Uterus (tissue), 4 donors: ENCODE results near the gene TCEAL5. TPM values are rescaled to one million over a fixed set of nuclear protein-coding genes. Genes with fewer than 3 reads are reported as not detected.
"Not testable (repeated sequence)": the region's sequence is repeated elsewhere in the genome, so short reads cannot be mapped to it uniquely, and the experiment has no call there.

Experiments used
- DNase-seq, 2 donors: peaks; one replicate each; pipeline ENCODE4 v3.0.0-alpha.2; 2019 to 2020
- H3K27ac ChIP-seq, 2 donors: fragments of 200-600 bp; sonication (generic); 1 replicate in 1 of 2; 2 replicates in 1 of 2; pipeline ENCODE4 v1.5.1; 2016 to 2018
- H3K27me3 ChIP-seq, 2 donors: fragments of 200-600 bp; sonication (generic); one replicate each; pipeline ENCODE4 v1.5.1; 2018 to 2019; ENCODE audit warnings: control low read depth in 1 of 2
- H3K36me3 ChIP-seq, 2 donors: fragments of 200-600 bp; sonication (generic); one replicate each; pipeline ENCODE4 v1.5.1; 2019; ENCODE audit warnings: control low read depth in 1 of 2
- H3K4me1 ChIP-seq, 2 donors: fragments of 200-600 bp; sonication (generic); one replicate each; pipeline ENCODE4 v1.5.1; 2018 to 2019; ENCODE audit warnings: control low read depth in 1 of 2
- H3K4me3 ChIP-seq, 2 donors: fragments of 200-600 bp; sonication (generic); 1 replicate in 1 of 2; 2 replicates in 1 of 2; pipeline ENCODE4 v1.5.1; 2018 to 2019; ENCODE audit warnings: mild to moderate bottlenecking in 1 of 2
- H3K9me3 ChIP-seq, 2 donors: fragments of 200-600 bp; sonication (generic); one replicate each; pipeline ENCODE4 v1.5.1; 2019; ENCODE audit warnings: control low read depth in 1 of 2
- CTCF ChIP-seq, 4 experiments: fragments of 200-600 bp in 2 of 4; fragments of 450-650 bp in 2 of 4; sonication (generic) in 2 of 4; IDR thresholded peaks; one replicate each; pipeline ENCODE4 v1.5.1; 2016 to 2019; ENCODE audit warnings: antibody characterized with exemption in 4 of 4, mild to moderate bottlenecking in 2 of 4, moderate library complexity in 1 of 4
- POLR2A ChIP-seq, 2 donors: fragments of 450-650 bp; IDR thresholded peaks; one replicate each; pipeline ENCODE4 v1.6.1; 2016; ENCODE audit warnings: antibody characterized with exemption in 2 of 2, mild to moderate bottlenecking in 1 of 2, moderate library complexity in 1 of 2
- intact Hi-C: fragments of 100-400 bp; cut with DNase I; formaldehyde crosslinking; loops from one replicate; pipeline ENCODE4 v1.15.1; 2023; ENCODE audit warnings: low total_unique reads
- total RNA-seq, 4 donors: library from RNA; depleted of rRNA in 3 of 4; stranded (reverse); fragments of >200 nt in 3 of 4; gene quantifications; one replicate each; pipeline versions ENCODE4 v1.1.0 to v1.2.4, GENCODE V29; 2014 to 2023
- donor health status: DM: yes; HTN: yes; CAD: no.

TCEAL5 gene
- total RNA-seq: 1 to 10 TPM in 2 of 4 donors, not detected in 2; 5.4 to 6.5 TPM

GRCh38 chrX:103276581-103277002 is at the start of gene TCEAL5:
Gene TCEAL5, minus strand, starts transcription at chrX:103276750. Its CDS starts 2,187 bp downstream, at chrX:103274563.
- Histone ChIP-seq H3K4me1 (no peaks in the 10 kb centered on the region), H3K27me3 (peaks cover 0 to 5% of the 10 kb centered on the region in 2 donors), H3K27ac (peak within 1 kb of the TSS in 1 of 2 donors; percentile 18), H3K4me3 (peak within 1 kb of the TSS; percentile 18 to 29), H3K36me3 (no peaks in the 10 kb centered on the region), H3K9me3 (no peaks in the 10 kb centered on the region)
- peak; percentile 35 to 53 for DNase-seq
- TF ChIP-seq POLR2A (IDR thresholded peaks at IDR 0.05) (no peak), CTCF (IDR thresholded peaks at IDR 0.05) (no peak)
- intact Hi-C loops: no loop called here

- Histone ChIP-seq H3K27ac (no peak overlapping the region), H3K4me3 (peak overlapping the region in 1 of 2 donors; percentile 42), H3K4me1 (no peaks in the 10 kb centered on the region), H3K36me3 (no peaks in the 10 kb centered on the region), H3K9me3 (no peaks in the 10 kb centered on the region), H3K27me3 (peaks cover 0 to 3% of the 10 kb centered on the region in 2 donors)
- intact Hi-C loops: no loop called here
- TF ChIP-seq CTCF (IDR thresholded peaks at IDR 0.05): no peak
- TF ChIP-seq POLR2A (IDR thresholded peaks at IDR 0.05): no peak
- no peak for DNase-seq
Observed at GRCh38 chrX:103311399-103311780, 34.8 kb upstream of the TCEAL5 start.

GRCh38 chrX:103310555-103311398 is 34.2 kb upstream of the TCEAL5 start, which contains the start of gene BEX2:
Gene BEX2, minus strand, starts transcription at chrX:103310990. Its CDS starts 1,014 bp downstream, at chrX:103309976.
- Histone ChIP-seq H3K27ac (peak within 1 kb of the TSS; percentile 25 to 64), H3K27me3 (peaks cover 0 to 3% of the 10 kb centered on the region in 2 donors), H3K9me3 (no peaks in the 10 kb centered on the region), H3K36me3 (no peaks in the 10 kb centered on the region), H3K4me3 (peak within 1 kb of the TSS; percentile 24 to 42), H3K4me1 (no peaks in the 10 kb centered on the region)
- intact Hi-C loops: no loop called here
- peak; percentile 74 to 80 for DNase-seq
- no peak for TF ChIP-seq CTCF (IDR thresholded peaks at IDR 0.05)
- peak; percentile 36 to 86 for TF ChIP-seq POLR2A (IDR thresholded peaks at IDR 0.05)

GRCh38 chrX:103309860-103310554 is 33.5 kb upstream of the TCEAL5 start:
- TF ChIP-seq POLR2A (IDR thresholded peaks at IDR 0.05) (no peak), CTCF (IDR thresholded peaks at IDR 0.05) (no peak)
- Histone ChIP-seq H3K4me1 (no peaks in the 10 kb centered on the region), H3K27ac (peak overlapping the region; percentile 25 to 64), H3K4me3 (peak overlapping the region; percentile 24 to 42), H3K27me3 (peaks cover 0 to 3% of the 10 kb centered on the region in 2 donors), H3K9me3 (no peaks in the 10 kb centered on the region), H3K36me3 (no peaks in the 10 kb centered on the region)
- DNase-seq: no peak
- intact Hi-C loops: no loop called here

- H3K27me3 ChIP-seq, H3K27ac ChIP-seq, H3K4me3 ChIP-seq, H3K36me3 ChIP-seq, DNase-seq, intact Hi-C loops, H3K4me1 ChIP-seq, H3K9me3 ChIP-seq: not testable (repeated sequence)
Observed at GRCh38 chrX:103305666-103306065, 29.1 kb upstream of the TCEAL5 start.
